Heart left ventricle (tissue), 16 donors: ENCODE measurements around the gene KANK4. TPM values are rescaled to one million over a fixed set of nuclear protein-coding genes. Genes with fewer than 3 reads are reported as not detected.

Experiments
- ATAC-seq, 4 donors: fragments of 200-7000 bp; cut with Tn5 transposase; one replicate each; pipeline ENCODE4 v1.9.1; 2020 to 2022; ENCODE audit warnings: moderate library complexity in 4 of 4, mild to moderate bottlenecking in 3 of 4, moderate number of reproducible peaks in 1 of 4
- DNase-seq, 5 donors: peaks; one replicate each; pipeline ENCODE4 v3.0.0-alpha.2; 2020
- H3K27ac ChIP-seq, 12 donors: fragments of 200-600 bp; sonication (generic) in 4 of 12; one replicate each; pipeline versions ENCODE4 v1.5.0 to v1.8.0; 2016 to 2022; ENCODE audit warnings: mild to moderate bottlenecking in 2 of 12
- H3K27me3 ChIP-seq, 9 donors: fragments of 200-600 bp; sonication (generic) in 2 of 9; one replicate each; pipeline versions ENCODE4 v1.5.1 to v1.8.0; 2016 to 2022; ENCODE audit warnings: mild to moderate bottlenecking in 3 of 9
- H3K36me3 ChIP-seq, 9 donors: fragments of 200-600 bp; sonication (generic) in 2 of 9; one replicate each; pipeline versions ENCODE4 v1.5.0 to v1.8.0; 2018 to 2022; ENCODE audit warnings: mild to moderate bottlenecking in 2 of 9
- H3K4me1 ChIP-seq, 12 donors: fragments of 200-600 bp; sonication (generic) in 4 of 12; one replicate each; pipeline versions ENCODE4 v1.5.0 to v1.8.0; 2016 to 2022; ENCODE audit warnings: mild to moderate bottlenecking in 3 of 12
- H3K4me3 ChIP-seq, 12 donors: fragments of 200-600 bp; sonication (generic) in 4 of 12; one replicate each; pipeline versions ENCODE4 v1.5.0 to v1.8.0; 2017 to 2022; ENCODE audit warnings: mild to moderate bottlenecking in 9 of 12, moderate library complexity in 4 of 12
- H3K9me3 ChIP-seq, 12 donors: fragments of 200-600 bp; sonication (generic) in 4 of 12; one replicate each; pipeline versions ENCODE4 v1.5.0 to v1.8.0; 2016 to 2022; ENCODE audit warnings: mild to moderate bottlenecking in 1 of 12
- CTCF ChIP-seq, 12 donors: fragments of 200-600 bp; sonication (generic) in 4 of 12; IDR thresholded peaks; one replicate each; pipeline versions ENCODE4 v1.5.0 to v1.8.0; 2018 to 2022; ENCODE audit warnings: antibody characterized with exemption in 12 of 12, mild to moderate bottlenecking in 5 of 12
- POLR2A ChIP-seq, 2 donors: fragments of 450-650 bp; IDR thresholded peaks; one replicate each; pipeline ENCODE4 v1.6.1; 2017; ENCODE audit warnings: antibody characterized with exemption in 2 of 2, mild to moderate bottlenecking in 2 of 2, moderate library complexity in 2 of 2
- WGBS, 4 donors: extraction: QIAGEN DNeasy Blood & Tissue Kit in 2 of 4; methylation state at CpG; one replicate each; pipeline versions ENCODE4 v1.1.5 to v1.1.7; 2013 to 2018; 5-methylcytosine and 5-hydroxymethylcytosine counted together
- intact Hi-C, 10 donors: fragments of 100-400 bp; cut with DNase I; formaldehyde crosslinking; loops; one replicate each; pipeline versions ENCODE4 v1.11.1 to v1.14.2; 2022
- polyA plus RNA-seq, 2 donors: library from polyadenylated mRNA; stranded (reverse); fragments of 200-250 nt; gene quantifications; one replicate each; pipeline ENCODE4 v1.2.3, GENCODE V29; 2013
- total RNA-seq, 9 donors: library from RNA; depleted of rRNA in 2 of 9; stranded (reverse); fragments of >200 nt in 2 of 9; fragmentation: NEBNext Ultra II Directional in 3 of 9; extraction: Animal tissue kit (Norgen Biotek cat#: 25700) in 3 of 9; gene quantifications; one replicate each; pipeline versions ENCODE4 v1.1.0 to v1.2.4, GENCODE V29; 2016 to 2023
- donor health status: ischemic (EF 13 %, LVEDD 7.1; RV severe dilation, severe dysfunction).
- donor health status: healthy with polysubstance abuse.
- donor health status: DM: no; HTN: yes; CAD: no.
- donor health status: DM: no; HTN: no; CAD: no.
- donor health status: ischemic (EF 25% LVEDD 6.9; RV normal size, moderate dysfunction).
- donor health status: ischemic (EF 25% LVEDD 5.7; RV mildly dilated, moderate dysfunction).
- donor health status: healthy.
- donor health status: DM: yes; HTN: yes; CAD: no.
- donor health status: ischemic (EF 35%, LVEDD 5.7; RV mildly dilated, moderate dysfunction).
- donor health status: nonischemic (EF 11% LVEDD 7.7; RV severe dilation, severe dysfunction).
- donor health status: DM: yes; HTN: yes; CAD: no.
- donor health status: PGD.
- donor health status: ischemic (EF 29% LVEDD 5.4; RV normal size, mild dysfunction).
- donor health status: nonischemic (EF 23%, LVEDD 6.1; RV moderate dilation, normal function).

The KANK4 gene
- total and polyA plus RNA-seq, 11 donors, result 0.05 to 4.3 (median 0.15) TPM; not detected in 1

GRCh38 chr1:62208970-62209369, 110.3 kb downstream of the KANK4 start:
- DNase-seq, result no peak
- Histone ChIP-seq H3K4me3 (no peak overlapping the region), H3K4me1 (no peaks in the 10 kb centered on the region), H3K27ac (no peak overlapping the region), H3K36me3 (no peaks in the 10 kb centered on the region), H3K27me3 (peaks cover 0 to 2% (median 0%) of the 10 kb centered on the region in 9 donors), H3K9me3 (peaks cover 0 to 27% (median 10%) of the 10 kb centered on the region in 12 donors)
- TF ChIP-seq CTCF (IDR thresholded peaks at IDR 0.05), result no peak
- no peak for TF ChIP-seq POLR2A (IDR thresholded peaks at IDR 0.05)
- 0 to 52% (median 1%) methylated on average over 1 of the region's 1 CpG for WGBS, 4 donors
- no peak for ATAC-seq
- intact Hi-C loops, result no loop called here

GRCh38 chr1:62208087-62208486, 111.1 kb downstream of the KANK4 start:
- peaks cover 0 to 2% (median 0%) of the 10 kb centered on the region in 9 donors for H3K27me3 ChIP-seq
- DNase-seq, result no peak
- no peak overlapping the region for H3K4me3 ChIP-seq
- peaks cover 0 to 27% (median 10%) of the 10 kb centered on the region in 12 donors for H3K9me3 ChIP-seq
- TF ChIP-seq POLR2A (IDR thresholded peaks at IDR 0.05) (no peak), CTCF (IDR thresholded peaks at IDR 0.05) (no peak)
- H3K4me1 ChIP-seq, result no peaks in the 10 kb centered on the region
- no peaks in the 10 kb centered on the region for H3K36me3 ChIP-seq
- H3K27ac ChIP-seq, result no peak overlapping the region
- no peak for ATAC-seq
- 82 to 94% (median 93%) methylated on average over 5 of the region's 5 CpGs for WGBS, 4 donors
- intact Hi-C loops, result no loop called here

GRCh38 chr1:62207187-62207586, 112.0 kb downstream of the KANK4 start:
- no peak for ATAC-seq
- intact Hi-C loops, result no loop called here

GRCh38 chr1:62198781-62199125, 120.5 kb downstream of the KANK4 start:
- ATAC-seq (peak in 1 of 4 donors; percentile 31), DNase-seq (no peak)
- no peak overlapping the region for H3K4me3 ChIP-seq
- intact Hi-C loops, result no loop called here
- H3K4me1 ChIP-seq, result peaks cover 0 to 14% (median 0%) of the 10 kb centered on the region in 12 donors
- no peak for TF ChIP-seq POLR2A (IDR thresholded peaks at IDR 0.05)
- no peak for TF ChIP-seq CTCF (IDR thresholded peaks at IDR 0.05)
- H3K27ac ChIP-seq, result no peak overlapping the region
- no peaks in the 10 kb centered on the region for H3K9me3 ChIP-seq
- H3K36me3 ChIP-seq, result no peaks in the 10 kb centered on the region
- 2 to 17% (median 8%) methylated on average over 3 of the region's 3 CpGs for WGBS, 4 donors
- H3K27me3 ChIP-seq, result peaks cover 8 to 36% (median 22%) of the 10 kb centered on the region in 9 donors

More at GRCh38 chr1:62207187-62207586, 112.0 kb downstream of the KANK4 start:
- Histone ChIP-seq H3K9me3 (peaks cover 0 to 26% (median 10%) of the 10 kb centered on the region in 12 donors), H3K4me1 (no peaks in the 10 kb centered on the region), H3K27ac (no peak overlapping the region), H3K27me3 (peaks cover 0 to 2% (median 0%) of the 10 kb centered on the region in 9 donors), H3K4me3 (no peak overlapping the region), H3K36me3 (no peaks in the 10 kb centered on the region)
- WGBS, 4 donors, result 93 to 99% (median 97%) methylated on average over 2 of the region's 2 CpGs
- no peak for DNase-seq
- TF ChIP-seq CTCF (IDR thresholded peaks at IDR 0.05) (no peak), POLR2A (IDR thresholded peaks at IDR 0.05) (no peak)
